Measurements from ENCODE around the gene NAGK.

DNA sequence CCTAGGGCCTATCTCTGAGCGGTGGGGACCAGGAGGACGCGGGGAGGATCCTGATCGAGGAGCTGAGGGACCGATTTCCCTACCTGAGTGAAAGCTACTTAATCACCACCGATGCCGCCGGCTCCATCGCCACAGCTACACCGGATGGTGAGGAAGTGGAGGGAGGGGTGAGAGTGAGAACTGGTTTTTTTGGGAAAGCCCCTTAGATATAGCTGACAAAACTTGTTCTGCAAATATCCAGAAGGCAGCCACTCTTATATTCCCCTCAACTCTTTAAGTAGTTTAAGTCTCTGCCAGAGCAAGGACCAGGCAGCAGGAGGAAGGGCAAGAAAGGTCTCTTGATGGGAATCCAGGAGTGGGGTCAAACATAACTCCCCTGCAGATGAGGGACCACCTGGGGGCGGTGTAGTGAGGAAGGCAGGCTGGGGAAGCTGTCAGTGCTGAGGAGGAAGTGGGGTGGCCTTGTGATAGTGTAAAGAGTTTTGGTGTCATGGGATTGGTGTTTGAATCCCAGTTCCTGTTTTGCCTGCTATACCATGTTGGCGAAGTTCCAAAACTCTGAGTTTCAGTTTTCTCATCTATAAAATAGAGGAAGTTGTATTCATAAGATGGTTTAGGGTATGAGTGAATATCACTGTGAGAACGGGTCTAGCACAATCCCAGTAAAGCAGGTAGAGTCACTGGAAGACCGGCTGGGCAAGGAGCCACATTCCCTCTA is 3.4 kb downstream of the NAGK start:
- TF ChIP-seq, protein P1, sequence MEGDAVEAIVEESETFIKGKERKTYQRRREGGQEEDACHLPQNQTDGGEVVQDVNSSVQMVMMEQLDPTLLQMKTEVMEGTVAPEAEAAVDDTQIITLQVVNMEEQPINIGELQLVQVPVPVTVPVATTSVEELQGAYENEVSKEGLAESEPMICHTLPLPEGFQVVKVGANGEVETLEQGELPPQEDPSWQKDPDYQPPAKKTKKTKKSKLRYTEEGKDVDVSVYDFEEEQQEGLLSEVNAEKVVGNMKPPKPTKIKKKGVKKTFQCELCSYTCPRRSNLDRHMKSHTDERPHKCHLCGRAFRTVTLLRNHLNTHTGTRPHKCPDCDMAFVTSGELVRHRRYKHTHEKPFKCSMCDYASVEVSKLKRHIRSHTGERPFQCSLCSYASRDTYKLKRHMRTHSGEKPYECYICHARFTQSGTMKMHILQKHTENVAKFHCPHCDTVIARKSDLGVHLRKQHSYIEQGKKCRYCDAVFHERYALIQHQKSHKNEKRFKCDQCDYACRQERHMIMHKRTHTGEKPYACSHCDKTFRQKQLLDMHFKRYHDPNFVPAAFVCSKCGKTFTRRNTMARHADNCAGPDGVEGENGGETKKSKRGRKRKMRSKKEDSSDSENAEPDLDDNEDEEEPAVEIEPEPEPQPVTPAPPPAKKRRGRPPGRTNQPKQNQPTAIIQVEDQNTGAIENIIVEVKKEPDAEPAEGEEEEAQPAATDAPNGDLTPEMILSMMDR (IDR thresholded peaks at IDR 0.05; ENCODE audit: low read depth, low read length, missing input control), result no peak
- TF ChIP-seq GABPA (IDR thresholded peaks at IDR 0.05 in 1 of 2, conservative IDR thresholded peaks at IDR 0.05 in 1 of 2) (no peak), REST (IDR thresholded peaks at IDR 0.05) (no peak), YY1 (IDR thresholded peaks at IDR 0.05) (no peak)
- TF ChIP-seq, protein P2, sequence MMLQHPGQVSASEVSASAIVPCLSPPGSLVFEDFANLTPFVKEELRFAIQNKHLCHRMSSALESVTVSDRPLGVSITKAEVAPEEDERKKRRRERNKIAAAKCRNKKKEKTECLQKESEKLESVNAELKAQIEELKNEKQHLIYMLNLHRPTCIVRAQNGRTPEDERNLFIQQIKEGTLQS (IDR thresholded peaks at IDR 0.05), result no peak
- TF ChIP-seq, protein P3, sequence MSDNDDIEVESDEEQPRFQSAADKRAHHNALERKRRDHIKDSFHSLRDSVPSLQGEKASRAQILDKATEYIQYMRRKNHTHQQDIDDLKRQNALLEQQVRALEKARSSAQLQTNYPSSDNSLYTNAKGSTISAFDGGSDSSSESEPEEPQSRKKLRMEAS (IDR thresholded peaks at IDR 0.05), result no peak
